Measurements from ENCODE around the gene FBRS.

FBRS gene

GRCh38 chr16:30668393-30668792, 10.2 kb downstream of the FBRS start:
- no peak overlapping the region for H3K14ac ChIP-seq (ENCODE audit: low read length)
- H3K79me1 ChIP-seq (ENCODE audit: low read depth, low read length): peaks cover 1% of the 10 kb centered on the region
- no peak for DNase-seq (ENCODE audit: low spot score)
- H4K91ac ChIP-seq (ENCODE audit: low read depth, low read length, poor library complexity): no peak overlapping the region
- H3K18ac ChIP-seq (ENCODE audit: low read length): no peak overlapping the region
- no peak overlapping the region for H2AFZ ChIP-seq (ENCODE audit: low read length)
- no CpG with 5 or more reads among the region's 12 CpGs for WGBS, 2 donors (ENCODE audit: extremely low coverage in 2 of 2, insufficient read length in 2 of 2, insufficient replicate concordance in 1 of 2)
- no peak overlapping the region for H2BK5ac ChIP-seq (ENCODE audit: low read length)
- no peak overlapping the region for H2BK12ac ChIP-seq (ENCODE audit: low read length)
- no peak overlapping the region for H2AK5ac ChIP-seq (ENCODE audit: low read depth, low read length)
- no peaks in the 10 kb centered on the region for H3K4me1 ChIP-seq (ENCODE audit: control insufficient read depth in 2 of 2, insufficient read depth in 1 of 2, low read depth in 1 of 2, low read length in 2 of 2)
- no peak overlapping the region for H2BK120ac ChIP-seq (ENCODE audit: low read depth, low read length)
- H3K27me3 ChIP-seq (ENCODE audit: control insufficient read depth in 3 of 3, insufficient read depth in 3 of 3, low read depth in 1 of 3, low read length in 3 of 3): peaks cover 0 to 1% (median 0%) of the 10 kb centered on the region in 3 experiments
- H3K4ac ChIP-seq (ENCODE audit: low read length): no peak overlapping the region
- peaks cover 0 to under 1% of the 10 kb centered on the region in 2 donors for H3K9me3 ChIP-seq (replicated peaks in 1 of 2; ENCODE audit: control insufficient read depth in 2 of 2, insufficient read depth in 1 of 2, low read depth in 1 of 2, low read length in 2 of 2)
- peaks cover 41 to 71% of the 10 kb centered on the region in 2 donors for H3K36me3 ChIP-seq (replicated peaks in 1 of 2; ENCODE audit: control insufficient read depth in 2 of 2, insufficient read depth in 2 of 2, low read length in 2 of 2)
- no peak overlapping the region for H2BK15ac ChIP-seq (ENCODE audit: low read length)
- no peak overlapping the region for H3K4me3 ChIP-seq (ENCODE audit: low read length in 2 of 2)
- no peak overlapping the region for H3K23ac ChIP-seq (ENCODE audit: low read depth, low read length, poor library complexity)
- H3K9ac ChIP-seq (ENCODE audit: low read depth, low read length, poor library complexity): no peak overlapping the region
- no peak overlapping the region for H4K8ac ChIP-seq (ENCODE audit: low read depth, low read length)
- H3K27ac ChIP-seq (replicated peaks; ENCODE audit: low read length): no peak overlapping the region
- H3K4me2 ChIP-seq (ENCODE audit: insufficient read depth, low read length, poor library complexity, severe bottlenecking): no peak overlapping the region

- peaks cover 0 to 3% (median 0%) of the 10 kb centered on the region in 3 experiments for H3K27me3 ChIP-seq (ENCODE audit: control insufficient read depth in 3 of 3, insufficient read depth in 3 of 3, low read depth in 1 of 3, low read length in 3 of 3)
- no peak overlapping the region for H3K9ac ChIP-seq (ENCODE audit: low read depth, low read length, poor library complexity)
- no peak overlapping the region for H3K14ac ChIP-seq (ENCODE audit: low read length)
- H3K23ac ChIP-seq (ENCODE audit: low read depth, low read length, poor library complexity): no peak overlapping the region
- peaks cover 0 to 2% of the 10 kb centered on the region in 2 donors for H3K9me3 ChIP-seq (replicated peaks in 1 of 2; ENCODE audit: control insufficient read depth in 2 of 2, insufficient read depth in 1 of 2, low read depth in 1 of 2, low read length in 2 of 2)
- no peak overlapping the region for H4K91ac ChIP-seq (ENCODE audit: low read depth, low read length, poor library complexity)
- no peak overlapping the region for H3K4me2 ChIP-seq (ENCODE audit: insufficient read depth, low read length, poor library complexity, severe bottlenecking)
- no peak overlapping the region for H4K8ac ChIP-seq (ENCODE audit: low read depth, low read length)
- no peak overlapping the region for H2AK5ac ChIP-seq (ENCODE audit: low read depth, low read length)
- no peak overlapping the region for H2BK15ac ChIP-seq (ENCODE audit: low read length)
- H2BK120ac ChIP-seq (ENCODE audit: low read depth, low read length): no peak overlapping the region
- H3K27ac ChIP-seq (replicated peaks; ENCODE audit: low read length): no peak overlapping the region
- no peak overlapping the region for H2BK12ac ChIP-seq (ENCODE audit: low read length)
- WGBS, 2 donors (ENCODE audit: extremely low coverage in 2 of 2, insufficient read length in 2 of 2, insufficient replicate concordance in 1 of 2): no CpG with 5 or more reads among the region's 41 CpGs
- no peak overlapping the region for H3K18ac ChIP-seq (ENCODE audit: low read length)
- H2BK5ac ChIP-seq (ENCODE audit: low read length): no peak overlapping the region
- DNase-seq (ENCODE audit: low spot score): no peak
- H3K4me3 ChIP-seq (ENCODE audit: low read length in 2 of 2): no peak overlapping the region
- no peaks in the 10 kb centered on the region for H3K4me1 ChIP-seq (ENCODE audit: control insufficient read depth in 2 of 2, insufficient read depth in 1 of 2, low read depth in 1 of 2, low read length in 2 of 2)
- no peak overlapping the region for H2AFZ ChIP-seq (ENCODE audit: low read length)
- H3K4ac ChIP-seq (ENCODE audit: low read length): no peak overlapping the region
- peaks cover 1% of the 10 kb centered on the region for H3K79me1 ChIP-seq (ENCODE audit: low read depth, low read length)
- peaks cover 36 to 64% of the 10 kb centered on the region in 2 donors for H3K36me3 ChIP-seq (replicated peaks in 1 of 2; ENCODE audit: control insufficient read depth in 2 of 2, insufficient read depth in 2 of 2, low read length in 2 of 2)
Measured at GRCh38 chr16:30669026-30669902, 11.0 kb downstream of the FBRS start.

- no CpG with 5 or more reads among the region's 14 CpGs for WGBS, 2 donors (ENCODE audit: extremely low coverage in 2 of 2, insufficient read length in 2 of 2, insufficient replicate concordance in 1 of 2)
- Histone ChIP-seq H2AK5ac (ENCODE audit: low read depth, low read length) (no peak overlapping the region), H2BK120ac (ENCODE audit: low read depth, low read length) (no peak overlapping the region), H2BK5ac (ENCODE audit: low read length) (no peak overlapping the region), H3K36me3 (replicated peaks in 1 of 2; ENCODE audit: control insufficient read depth in 2 of 2, insufficient read depth in 2 of 2, low read length in 2 of 2) (peaks cover 29 to 56% of the 10 kb centered on the region in 2 donors), H2AFZ (ENCODE audit: low read length) (no peak overlapping the region), H3K18ac (ENCODE audit: low read length) (no peak overlapping the region), H2BK15ac (ENCODE audit: low read length) (no peak overlapping the region), H2BK12ac (ENCODE audit: low read length) (no peak overlapping the region), H3K27ac (replicated peaks; ENCODE audit: low read length) (no peak overlapping the region), H3K9me3 (replicated peaks in 1 of 2; ENCODE audit: control insufficient read depth in 2 of 2, insufficient read depth in 1 of 2, low read depth in 1 of 2, low read length in 2 of 2) (peaks cover 0 to 2% of the 10 kb centered on the region in 2 donors), H4K8ac (ENCODE audit: low read depth, low read length) (no peak overlapping the region), H4K91ac (ENCODE audit: low read depth, low read length, poor library complexity) (no peak overlapping the region), H3K14ac (ENCODE audit: low read length) (no peak overlapping the region), H3K4ac (ENCODE audit: low read length) (no peak overlapping the region), H3K4me3 (ENCODE audit: low read length in 2 of 2) (no peak overlapping the region), H3K79me1 (ENCODE audit: low read depth, low read length) (peaks cover 1% of the 10 kb centered on the region), H3K23ac (ENCODE audit: low read depth, low read length, poor library complexity) (no peak overlapping the region), H3K9ac (ENCODE audit: low read depth, low read length, poor library complexity) (no peak overlapping the region), H3K27me3 (ENCODE audit: control insufficient read depth in 3 of 3, insufficient read depth in 3 of 3, low read depth in 1 of 3, low read length in 3 of 3) (peaks cover 0 to 3% (median 0%) of the 10 kb centered on the region in 3 experiments), H3K4me2 (ENCODE audit: insufficient read depth, low read length, poor library complexity, severe bottlenecking) (no peak overlapping the region), H3K4me1 (ENCODE audit: control insufficient read depth in 2 of 2, insufficient read depth in 1 of 2, low read depth in 1 of 2, low read length in 2 of 2) (no peaks in the 10 kb centered on the region)
- DNase-seq (ENCODE audit: low spot score): no peak
Measured at GRCh38 chr16:30669903-30670824, 11.9 kb downstream of the FBRS start.

- no peak overlapping the region for H3K4me3 ChIP-seq (ENCODE audit: low read length in 2 of 2)
- H3K79me1 ChIP-seq (ENCODE audit: low read depth, low read length): no peaks in the 10 kb centered on the region
- H3K18ac ChIP-seq (ENCODE audit: low read length): no peak overlapping the region
- no peak overlapping the region for H3K14ac ChIP-seq (ENCODE audit: low read length)
- no CpG with 5 or more reads among the region's 10 CpGs for WGBS, 2 donors (ENCODE audit: extremely low coverage in 2 of 2, insufficient read length in 2 of 2, insufficient replicate concordance in 1 of 2)
- H4K8ac ChIP-seq (ENCODE audit: low read depth, low read length): no peak overlapping the region
- no peak overlapping the region for H2AFZ ChIP-seq (ENCODE audit: low read length)
- no peak overlapping the region for H3K9ac ChIP-seq (ENCODE audit: low read depth, low read length, poor library complexity)
- H2BK15ac ChIP-seq (ENCODE audit: low read length): no peak overlapping the region
- no peak overlapping the region for H2BK5ac ChIP-seq (ENCODE audit: low read length)
- H3K27me3 ChIP-seq (ENCODE audit: control insufficient read depth in 3 of 3, insufficient read depth in 3 of 3, low read depth in 1 of 3, low read length in 3 of 3): peaks cover 0 to 5% (median 0%) of the 10 kb centered on the region in 3 experiments
- H3K4ac ChIP-seq (ENCODE audit: low read length): no peak overlapping the region
- no peak overlapping the region for H2BK12ac ChIP-seq (ENCODE audit: low read length)
- peaks cover 3 to 14% of the 10 kb centered on the region in 2 donors for H3K4me1 ChIP-seq (ENCODE audit: control insufficient read depth in 2 of 2, insufficient read depth in 1 of 2, low read depth in 1 of 2, low read length in 2 of 2)
- H3K27ac ChIP-seq (replicated peaks; ENCODE audit: low read length): no peak overlapping the region
- no peak overlapping the region for H2AK5ac ChIP-seq (ENCODE audit: low read depth, low read length)
- peaks cover 0 to 10% of the 10 kb centered on the region in 2 donors for H3K36me3 ChIP-seq (replicated peaks in 1 of 2; ENCODE audit: control insufficient read depth in 2 of 2, insufficient read depth in 2 of 2, low read length in 2 of 2)
- DNase-seq (ENCODE audit: low spot score): no peak
- no peak overlapping the region for H3K4me2 ChIP-seq (ENCODE audit: insufficient read depth, low read length, poor library complexity, severe bottlenecking)
- H3K23ac ChIP-seq (ENCODE audit: low read depth, low read length, poor library complexity): no peak overlapping the region
- no peak overlapping the region for H2BK120ac ChIP-seq (ENCODE audit: low read depth, low read length)
- H4K91ac ChIP-seq (ENCODE audit: low read depth, low read length, poor library complexity): no peak overlapping the region
- H3K9me3 ChIP-seq (replicated peaks in 1 of 2; ENCODE audit: control insufficient read depth in 2 of 2, insufficient read depth in 1 of 2, low read depth in 1 of 2, low read length in 2 of 2): peaks cover 0 to 2% of the 10 kb centered on the region in 2 donors
Measured at GRCh38 chr16:30675143-30675542, 16.9 kb downstream of the FBRS start.
